Right atrium auricular region (tissue), 2 donors: Measurements from ENCODE around the gene MYBBP1A. TPM values are rescaled to one million over a fixed set of nuclear protein-coding genes. Genes with fewer than 3 reads are reported as not detected.

Experiments used
- DNase-seq: peaks from one replicate; pipeline ENCODE4 v3.0.0-alpha.2; 2019; ENCODE audit warnings: low spot score
- H3K27ac ChIP-seq, 2 donors: fragments of 200-600 bp; sonication (generic); 1 replicate in 1 of 2; 2 replicates in 1 of 2; pipeline ENCODE4 v1.5.1; 2016 to 2019
- H3K27me3 ChIP-seq, 2 donors: fragments of 200-600 bp; sonication (generic); one replicate each; pipeline versions ENCODE4 v1.5.1 to v1.6.0; 2017 to 2019
- H3K36me3 ChIP-seq: fragments of 200-600 bp; sonication (generic); one replicate; pipeline ENCODE4 v1.5.1; 2016
- H3K4me1 ChIP-seq, 2 donors: fragments of 200-600 bp; sonication (generic); one replicate each; pipeline versions ENCODE4 v1.5.1 to v1.6.0; 2017 to 2019
- H3K4me3 ChIP-seq, 2 donors: fragments of 200-600 bp; sonication (generic); 1 replicate in 1 of 2; 2 replicates in 1 of 2; pipeline ENCODE4 v1.5.1; 2017 to 2019; ENCODE audit warnings: mild to moderate bottlenecking in 1 of 2, moderate library complexity in 1 of 2
- H3K9me3 ChIP-seq, 2 donors: fragments of 200-600 bp; sonication (generic); one replicate each; pipeline ENCODE4 v1.5.1; 2019
- CTCF ChIP-seq, 2 donors: fragments of 200-600 bp; sonication (generic); IDR thresholded peaks; one replicate each; pipeline ENCODE4 v1.5.1; 2019; ENCODE audit warnings: antibody characterized with exemption in 2 of 2
- total RNA-seq, 2 donors: library from RNA; depleted of rRNA; stranded (reverse); fragments of >200 nt; gene quantifications; one replicate each; pipeline ENCODE4 v1.1.0, GENCODE V29; 2016

MYBBP1A gene
- total RNA-seq, 2 donors from 2014 or later = 19.6 to 25.8 TPM

GRCh38 chr17:4586043-4586442, 30.9 kb upstream of the MYBBP1A start:
- Histone ChIP-seq H3K4me1 (peaks cover 0 to 57% of the 10 kb centered on the region in 2 donors), H3K36me3 (no peaks in the 10 kb centered on the region), H3K27me3 (no peaks in the 10 kb centered on the region), H3K27ac (peak overlapping the region in 1 of 2 donors; percentile 85), H3K4me3 (peak overlapping the region in 1 of 2 donors; percentile 64), H3K9me3 (no peaks in the 10 kb centered on the region)
- no peak for TF ChIP-seq CTCF (IDR thresholded peaks at IDR 0.05)
- no peak for DNase-seq

GRCh38 chr17:4585638-4585994, 30.4 kb upstream of the MYBBP1A start:
- Histone ChIP-seq H3K4me3 (peak overlapping the region in 1 of 2 donors; percentile 64), H3K27me3 (no peaks in the 10 kb centered on the region), H3K36me3 (no peaks in the 10 kb centered on the region), H3K4me1 (peaks cover 0 to 53% of the 10 kb centered on the region in 2 donors), H3K27ac (peak overlapping the region in 1 of 2 donors; percentile 85), H3K9me3 (no peaks in the 10 kb centered on the region)
- no peak for DNase-seq
- no peak for TF ChIP-seq CTCF (IDR thresholded peaks at IDR 0.05)

GRCh38 chr17:4584917-4585637, 29.9 kb upstream of the MYBBP1A start:
- Histone ChIP-seq H3K4me3 (peak overlapping the region; percentile 49 to 64), H3K36me3 (no peaks in the 10 kb centered on the region), H3K27ac (peak overlapping the region in 1 of 2 donors; percentile 85), H3K4me1 (peaks cover 0 to 52% of the 10 kb centered on the region in 2 donors), H3K9me3 (no peaks in the 10 kb centered on the region), H3K27me3 (no peaks in the 10 kb centered on the region)
- no peak for DNase-seq
- no peak for TF ChIP-seq CTCF (IDR thresholded peaks at IDR 0.05)

- no peaks in the 10 kb centered on the region for H3K27me3 ChIP-seq
- DNase-seq = no peak
Measured at GRCh38 chr17:4584101-4584916, 29.1 kb upstream of the MYBBP1A start, which contains the start of gene SMTNL2. SMTNL2 (plus strand) TSS chr17:4584529; CDS start chr17:4584606, 77 bp downstream.

GRCh38 chr17:4583782-4584100, 28.6 kb upstream of the MYBBP1A start:
- TF ChIP-seq CTCF (IDR thresholded peaks at IDR 0.05) = peak in 1 of 2 donors; percentile 40
- peaks cover 0 to 46% of the 10 kb centered on the region in 2 donors for H3K4me1 ChIP-seq

More at GRCh38 chr17:4584101-4584916, 29.1 kb upstream of the MYBBP1A start, which contains the start of gene SMTNL2:
- Histone ChIP-seq H3K9me3 (no peaks in the 10 kb centered on the region), H3K36me3 (no peaks in the 10 kb centered on the region), H3K27ac (peak within 1 kb of the TSS; percentile 59 to 85), H3K4me1 (peaks cover 0 to 52% of the 10 kb centered on the region in 2 donors), H3K4me3 (peak within 1 kb of the TSS; percentile 49 to 64)
- no peak for TF ChIP-seq CTCF (IDR thresholded peaks at IDR 0.05)

More at GRCh38 chr17:4583782-4584100, 28.6 kb upstream of the MYBBP1A start:
- Histone ChIP-seq H3K27me3 (no peaks in the 10 kb centered on the region), H3K27ac (peak overlapping the region; percentile 59 to 85), H3K36me3 (no peaks in the 10 kb centered on the region), H3K4me3 (peak overlapping the region; percentile 49 to 64), H3K9me3 (no peaks in the 10 kb centered on the region)
- no peak for DNase-seq
